GM21529 (cell line): ENCODE measurements around the gene TBX2.

Experiments
- ATAC-seq: cut with Tn5 transposase; IDR thresholded peaks from one replicate; pipeline ENCODE4 v1.9.1; 2021; ENCODE audit not compliant: unreplicated experiment

Gene TBX2

DNA sequence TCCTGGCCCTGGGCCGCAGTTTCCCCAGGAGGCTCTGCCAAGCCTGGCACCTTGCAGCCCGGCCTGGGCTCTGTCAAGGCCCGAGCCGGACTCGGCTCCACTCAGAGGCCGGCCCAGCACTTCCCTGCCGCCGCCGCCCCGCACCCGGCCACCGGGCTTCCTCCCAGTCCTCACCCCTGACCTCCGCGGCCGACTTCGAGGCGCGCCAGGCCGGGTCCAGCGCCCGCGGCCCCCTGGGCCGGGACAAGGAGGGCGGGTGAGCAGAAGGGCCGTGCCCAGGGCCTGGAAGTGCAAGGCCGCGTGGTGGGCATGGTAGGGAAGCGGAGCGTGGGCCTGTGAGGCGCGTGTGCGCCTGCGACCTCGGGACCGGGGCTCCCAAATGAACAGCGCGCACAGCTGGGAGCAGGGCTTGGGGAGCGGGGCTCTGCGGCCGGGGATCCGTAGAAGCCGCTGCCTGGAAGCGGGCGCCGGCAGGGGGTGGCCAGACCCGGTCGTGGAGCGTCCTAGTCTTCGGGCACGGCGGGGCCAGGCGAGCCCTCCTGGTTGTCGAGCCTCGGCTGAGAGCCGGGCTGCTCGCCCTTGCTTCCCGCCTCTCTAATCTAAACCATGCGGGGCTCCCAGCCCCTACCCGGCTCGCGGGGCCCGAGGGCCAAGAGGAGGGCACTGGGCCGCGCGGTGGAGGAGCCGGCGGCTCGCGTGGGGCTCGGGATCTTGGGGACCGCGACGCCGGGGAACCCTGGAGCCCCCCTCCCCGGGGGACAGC lies 52.1 kb downstream of the TBX2 start:
- ATAC-seq, result no peak

GRCh38 chr17:61452301-61453290 lies 53.0 kb downstream of the TBX2 start, which contains the start of gene TBX4:
Gene TBX4, plus strand, starts transcription at chr17:61452422. Its CDS starts 4,069 bp downstream, at chr17:61456491.
- no peak for ATAC-seq

DNA sequence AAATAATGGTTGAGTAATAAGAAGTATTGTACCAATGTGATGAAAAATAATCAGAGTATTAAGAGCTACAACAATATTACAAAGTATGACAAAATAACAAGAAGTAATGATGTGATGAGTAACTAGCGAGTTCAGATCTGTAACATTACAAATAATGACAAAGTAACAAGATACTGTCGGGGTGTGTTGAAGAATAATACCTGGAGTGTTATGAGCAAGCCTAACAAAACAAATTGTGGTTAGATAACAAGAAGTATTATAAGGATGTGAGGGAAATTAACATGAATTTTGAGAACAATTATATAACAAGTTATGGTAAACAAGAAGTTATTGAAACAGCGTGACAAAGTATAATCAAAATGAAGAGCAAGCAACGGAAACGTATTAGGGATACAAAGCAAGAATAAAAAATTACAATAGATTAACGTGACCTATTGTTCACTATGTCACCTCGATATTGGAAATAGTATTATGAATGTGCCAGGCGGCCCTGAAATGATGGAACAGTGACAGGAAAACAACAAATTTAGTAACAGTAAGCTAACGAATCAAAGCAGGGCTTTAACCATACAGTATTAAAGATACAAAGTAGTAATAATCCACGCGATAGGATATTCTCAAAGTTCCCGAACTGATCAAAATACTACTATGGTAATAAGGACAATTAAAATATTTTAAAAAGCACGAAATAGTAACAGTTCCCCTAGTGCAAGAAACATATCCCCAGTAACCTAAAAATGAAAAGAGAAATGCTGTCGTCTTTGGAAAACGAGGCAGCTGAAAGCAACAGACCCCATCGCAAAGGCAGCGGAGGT lies 54.1 kb downstream of the TBX2 start:
- no peak for ATAC-seq

GRCh38 chr17:61454381-61455323 lies 55.0 kb downstream of the TBX2 start:
- ATAC-seq, result no peak

- no peak for ATAC-seq
Observed at GRCh38 chr17:61455324-61456060, 55.8 kb downstream of the TBX2 start.

- ATAC-seq, result no peak
Observed at GRCh38 chr17:61456061-61456681, 56.5 kb downstream of the TBX2 start.

GRCh38 chr17:61456688-61457225 lies 57.1 kb downstream of the TBX2 start:
- ATAC-seq, result no peak

DNA sequence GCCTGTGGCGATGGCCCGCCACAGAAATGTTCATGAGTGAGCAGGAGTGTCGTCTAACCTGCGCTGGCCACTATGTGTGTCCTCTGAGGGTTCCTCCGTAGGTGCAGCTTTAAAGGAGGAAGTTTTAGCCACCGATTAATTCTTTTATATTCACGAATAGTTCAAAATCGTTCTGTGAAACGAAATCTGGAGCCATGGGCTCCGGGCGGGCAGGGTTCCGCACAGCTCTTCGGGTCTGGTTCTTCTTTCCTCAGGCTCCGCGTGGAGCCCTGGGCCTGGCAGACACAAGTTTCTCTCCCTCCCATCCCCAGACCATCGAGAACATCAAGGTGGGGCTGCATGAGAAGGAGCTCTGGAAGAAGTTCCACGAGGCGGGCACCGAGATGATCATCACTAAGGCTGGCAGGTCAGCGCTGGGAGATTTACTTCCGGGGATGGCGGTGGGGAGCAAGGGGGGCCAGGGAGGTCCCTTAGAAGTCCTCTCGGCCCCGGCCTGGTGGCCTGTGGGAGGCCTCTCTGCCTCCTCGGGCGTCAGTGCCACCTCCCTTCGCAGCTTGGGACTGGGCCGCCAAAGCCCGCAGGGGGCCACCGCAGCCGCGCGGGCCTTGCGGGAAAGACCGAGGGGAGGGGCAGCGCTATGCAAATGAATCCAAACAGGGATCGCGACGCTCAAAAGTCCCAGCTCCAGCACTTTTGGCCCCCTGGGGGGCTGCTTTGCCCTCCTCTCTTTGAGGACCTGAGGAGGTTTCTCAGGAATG lies 57.8 kb downstream of the TBX2 start:
- no peak for ATAC-seq

- ATAC-seq, result no peak
Observed at GRCh38 chr17:61458000-61458399, 58.4 kb downstream of the TBX2 start.

- no peak for ATAC-seq
Observed at GRCh38 chr17:61458421-61459141, 58.9 kb downstream of the TBX2 start.
